ENCODE data around the gene PTH2R.
"Not testable (repeated sequence)": the region's sequence is repeated elsewhere in the genome, so short reads cannot be mapped to it uniquely, and the experiment has no call there.

PTH2R gene, protein sequence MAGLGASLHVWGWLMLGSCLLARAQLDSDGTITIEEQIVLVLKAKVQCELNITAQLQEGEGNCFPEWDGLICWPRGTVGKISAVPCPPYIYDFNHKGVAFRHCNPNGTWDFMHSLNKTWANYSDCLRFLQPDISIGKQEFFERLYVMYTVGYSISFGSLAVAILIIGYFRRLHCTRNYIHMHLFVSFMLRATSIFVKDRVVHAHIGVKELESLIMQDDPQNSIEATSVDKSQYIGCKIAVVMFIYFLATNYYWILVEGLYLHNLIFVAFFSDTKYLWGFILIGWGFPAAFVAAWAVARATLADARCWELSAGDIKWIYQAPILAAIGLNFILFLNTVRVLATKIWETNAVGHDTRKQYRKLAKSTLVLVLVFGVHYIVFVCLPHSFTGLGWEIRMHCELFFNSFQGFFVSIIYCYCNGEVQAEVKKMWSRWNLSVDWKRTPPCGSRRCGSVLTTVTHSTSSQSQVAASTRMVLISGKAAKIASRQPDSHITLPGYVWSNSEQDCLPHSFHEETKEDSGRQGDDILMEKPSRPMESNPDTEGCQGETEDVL

DNA sequence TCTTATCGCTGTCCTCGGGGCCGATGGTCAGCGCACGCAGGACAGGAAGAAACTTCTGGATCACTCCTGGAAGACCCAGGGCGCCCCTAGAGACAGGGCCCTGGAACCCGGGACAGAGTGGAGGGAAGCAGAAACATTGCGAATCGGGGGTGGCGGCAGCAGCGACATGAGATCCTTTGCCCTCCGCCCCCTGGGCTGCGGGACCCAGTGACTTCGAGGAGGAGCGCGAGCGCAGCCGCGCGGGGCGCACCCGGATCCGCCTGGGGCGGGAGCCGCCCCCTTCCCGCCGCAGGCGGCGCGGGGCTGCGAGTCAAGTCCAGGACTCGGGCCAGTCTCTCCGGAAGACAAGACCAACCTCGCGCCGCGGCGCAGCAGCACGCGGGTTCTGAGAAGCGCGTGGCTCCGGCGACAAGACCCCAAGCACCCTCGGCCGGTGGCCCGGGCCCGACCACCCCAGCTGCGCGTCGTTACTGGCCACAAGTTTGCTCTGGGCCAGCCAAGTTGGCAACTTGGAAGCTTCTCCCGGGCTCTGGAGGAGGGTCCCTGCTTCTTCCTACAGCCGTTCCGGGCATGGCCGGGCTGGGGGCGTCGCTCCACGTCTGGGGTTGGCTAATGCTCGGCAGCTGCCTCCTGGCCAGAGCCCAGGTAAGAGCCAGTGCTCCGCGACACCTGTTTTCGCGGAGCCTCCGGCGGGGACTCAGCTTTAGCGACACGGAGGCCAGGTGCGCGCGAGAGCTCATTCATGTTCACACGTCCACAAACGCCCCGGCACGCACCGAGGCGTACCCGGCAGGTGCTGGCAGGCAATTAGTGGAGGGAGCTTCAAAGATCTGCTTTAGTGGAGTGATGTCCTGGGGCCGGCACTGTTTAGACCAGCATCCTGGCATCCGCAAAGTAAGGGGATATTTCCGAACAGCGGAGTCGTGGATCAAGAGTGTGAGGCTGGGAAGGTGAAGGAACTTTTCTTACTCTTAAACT lies at the start of gene PTH2R:
Gene PTH2R, plus strand, starts transcription at position 319 of the 978 bp plus-strand sequence. Its CDS starts 252 bp downstream, at position 571.
- DNase-seq (ENCODE audit: low read depth in 2 of 2, low spot score in 1 of 2), result no peak

DNA sequence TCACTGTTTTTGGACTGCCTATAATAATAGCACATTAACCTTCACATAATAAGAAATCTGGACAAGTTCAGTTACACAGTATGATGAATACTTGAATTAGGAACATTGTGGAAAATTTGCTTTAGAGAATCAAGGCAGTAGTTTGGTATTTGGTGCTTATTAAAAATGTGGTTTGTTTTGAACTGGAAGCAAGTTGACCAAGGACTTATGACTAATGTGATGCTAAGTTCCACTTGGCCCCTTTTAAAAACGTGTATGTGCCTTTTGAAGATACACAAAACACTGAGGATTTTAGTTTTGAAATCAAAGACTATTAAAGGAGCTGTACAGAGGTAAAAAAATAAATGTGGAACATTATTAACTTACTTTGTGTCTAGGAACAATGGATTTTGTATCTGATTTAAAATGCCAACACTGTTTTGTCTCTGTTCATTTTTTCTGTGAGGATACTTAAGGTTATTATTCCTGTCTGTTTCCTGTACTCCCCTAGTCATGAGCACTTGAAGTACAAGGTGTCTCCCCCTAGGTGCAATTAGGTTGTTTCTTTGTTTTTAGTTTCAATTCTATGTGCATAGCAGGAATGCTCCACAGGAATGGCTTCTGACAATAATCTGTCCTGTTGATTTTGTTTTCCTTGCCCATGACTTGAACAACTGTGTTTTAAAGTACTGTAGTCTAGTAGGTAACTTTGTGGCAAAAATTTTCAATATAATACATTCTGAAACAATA lies 49.6 kb upstream of the PTH2R start:
- no peak for DNase-seq (ENCODE audit: low read depth in 2 of 2, low spot score in 1 of 2)

DNA sequence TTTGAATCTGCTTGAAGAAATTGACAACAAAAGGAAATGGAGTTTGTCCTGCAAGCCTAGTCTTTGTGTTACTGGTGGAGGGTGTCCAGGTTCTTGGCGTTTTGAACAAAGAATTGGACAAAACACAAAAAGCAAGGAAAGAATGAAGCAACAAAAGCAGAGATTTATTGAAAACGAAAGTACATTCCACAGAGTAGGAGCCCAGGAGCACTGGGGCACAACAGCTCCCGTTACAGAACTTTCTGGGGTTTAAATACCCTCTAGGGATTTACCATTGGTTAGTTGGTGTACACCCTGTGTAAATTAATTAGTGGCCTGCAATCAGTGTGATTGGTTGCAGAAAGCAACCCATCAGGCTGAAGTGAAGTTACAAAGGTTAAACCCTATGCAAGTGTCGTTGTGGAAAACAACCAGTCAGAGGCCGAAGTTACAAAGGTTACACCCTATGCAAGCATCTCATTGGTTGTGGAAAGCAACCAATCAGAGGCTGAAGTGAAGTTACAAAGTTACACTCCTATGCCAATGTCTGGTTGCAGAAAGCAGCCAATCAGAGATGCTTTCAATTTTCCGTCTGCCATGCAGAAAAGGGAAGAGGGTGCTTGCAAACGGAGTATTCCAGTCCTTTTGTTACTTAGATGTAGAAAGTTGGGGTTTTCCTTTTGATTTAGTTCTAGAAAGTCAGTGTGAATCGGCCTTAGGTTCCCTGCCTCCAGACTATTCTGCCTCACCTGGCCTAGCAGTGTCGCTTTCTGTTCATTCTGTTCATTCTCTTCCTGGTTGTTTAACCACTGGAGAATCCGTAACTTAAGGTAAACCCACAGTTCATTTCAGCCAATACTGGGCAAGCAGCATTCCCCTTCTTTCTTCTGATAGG lies 47.6 kb upstream of the PTH2R start:
- no peak for DNase-seq (ENCODE audit: low read depth in 2 of 2, low spot score in 1 of 2)

DNA sequence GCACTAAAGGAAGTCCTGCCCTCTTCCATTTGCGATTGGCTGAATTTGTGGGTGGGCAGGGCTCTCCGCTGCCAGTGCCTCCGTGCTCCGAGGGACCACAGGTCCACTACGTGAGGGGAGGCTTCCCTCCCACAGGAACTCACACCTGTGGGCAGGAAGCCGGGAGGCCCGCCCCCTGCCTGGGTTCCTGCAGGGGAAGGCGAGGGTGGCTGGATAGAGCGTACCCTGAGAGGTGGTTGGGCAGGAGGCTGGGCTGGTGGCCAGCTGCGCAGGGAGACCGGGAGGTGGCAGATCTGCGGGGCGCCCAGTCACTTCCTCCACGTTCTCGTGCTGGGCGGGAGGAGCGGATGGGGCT lies 47.0 kb upstream of the PTH2R start:
- DNase-seq (ENCODE audit: low read depth in 2 of 2, low spot score in 1 of 2), result no peak

DNA sequence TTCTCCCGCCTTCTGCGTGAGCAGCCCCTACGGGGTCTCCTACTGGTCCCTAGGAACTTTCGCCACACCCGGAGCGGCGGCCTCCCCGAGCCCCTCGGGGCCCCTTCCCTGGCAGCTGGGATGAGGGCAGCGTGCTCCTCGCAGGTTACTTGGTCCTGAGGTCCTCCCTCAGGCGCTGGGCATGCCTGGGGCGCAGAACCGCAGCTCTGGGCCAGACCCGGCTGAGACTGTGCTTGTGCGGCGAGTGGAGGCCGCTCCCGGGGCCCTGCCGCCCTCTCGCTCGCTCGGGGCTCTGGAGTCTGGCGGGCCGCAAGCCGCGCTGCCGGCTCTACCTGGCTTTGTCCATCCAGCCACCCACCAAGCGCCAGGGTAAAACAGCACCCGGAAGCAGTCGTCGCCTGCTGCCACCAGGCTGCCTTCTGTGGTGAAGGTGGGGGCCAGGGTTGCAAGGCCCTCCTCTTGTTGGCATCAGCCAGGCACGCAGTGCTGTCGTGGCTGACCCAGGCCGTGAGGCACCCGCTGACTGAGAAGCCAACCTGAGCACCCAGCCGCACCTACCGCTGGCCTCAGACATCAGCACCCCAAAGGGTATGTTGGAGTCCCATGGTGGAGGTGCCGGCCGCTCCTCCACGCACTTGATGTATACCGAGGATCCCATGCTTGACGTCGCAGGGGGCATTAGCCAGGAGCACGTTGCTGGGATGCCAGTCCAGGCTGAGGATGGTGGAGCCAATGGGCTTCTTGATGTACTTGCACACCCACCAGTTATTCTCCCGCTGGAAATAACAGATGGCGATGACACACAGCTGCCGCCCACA lies 46.1 kb upstream of the PTH2R start:
- DNase-seq (ENCODE audit: low read depth in 2 of 2, low spot score in 1 of 2), result no peak

DNA sequence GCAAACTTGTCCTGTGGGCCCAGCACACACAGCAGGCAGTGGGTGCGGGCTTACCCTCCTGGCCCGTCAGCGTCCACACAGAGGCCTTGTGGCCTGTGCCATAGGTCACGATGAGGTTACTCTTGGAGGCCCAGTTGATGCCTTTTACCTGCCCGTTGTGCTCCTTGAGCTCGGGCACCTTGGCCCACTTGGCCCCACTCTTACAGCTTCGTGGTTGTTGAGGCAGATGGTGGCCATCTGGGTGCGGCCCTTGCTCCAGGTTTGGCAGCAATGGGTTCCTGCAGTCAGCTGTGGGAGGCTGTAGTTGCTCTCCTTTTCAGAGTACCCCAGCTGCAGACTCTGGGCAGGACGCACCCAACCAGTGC lies 45.5 kb upstream of the PTH2R start:
- DNase-seq (ENCODE audit: low read depth in 2 of 2, low spot score in 1 of 2), result no peak

DNA sequence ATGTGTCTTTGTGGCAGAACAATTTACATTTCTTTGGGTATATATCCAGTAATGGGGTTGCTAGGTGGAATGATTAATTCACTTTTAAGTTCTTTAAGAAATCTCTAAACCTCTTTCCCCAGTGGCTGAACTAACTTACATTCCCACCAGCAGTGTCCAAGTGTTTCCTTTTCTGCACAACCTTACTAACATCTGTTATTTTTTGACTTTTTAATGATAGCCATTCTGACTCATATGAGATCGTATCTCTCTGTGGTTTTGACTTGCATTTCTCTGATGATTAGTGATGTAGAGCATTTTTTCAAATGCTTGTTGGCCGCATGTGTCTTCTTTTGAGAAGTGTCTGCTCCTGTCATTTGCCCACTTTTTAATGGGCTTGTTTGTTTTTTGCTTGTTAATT lies 43.1 kb upstream of the PTH2R start:
- no peak for DNase-seq (ENCODE audit: low read depth in 2 of 2, low spot score in 1 of 2)

DNA sequence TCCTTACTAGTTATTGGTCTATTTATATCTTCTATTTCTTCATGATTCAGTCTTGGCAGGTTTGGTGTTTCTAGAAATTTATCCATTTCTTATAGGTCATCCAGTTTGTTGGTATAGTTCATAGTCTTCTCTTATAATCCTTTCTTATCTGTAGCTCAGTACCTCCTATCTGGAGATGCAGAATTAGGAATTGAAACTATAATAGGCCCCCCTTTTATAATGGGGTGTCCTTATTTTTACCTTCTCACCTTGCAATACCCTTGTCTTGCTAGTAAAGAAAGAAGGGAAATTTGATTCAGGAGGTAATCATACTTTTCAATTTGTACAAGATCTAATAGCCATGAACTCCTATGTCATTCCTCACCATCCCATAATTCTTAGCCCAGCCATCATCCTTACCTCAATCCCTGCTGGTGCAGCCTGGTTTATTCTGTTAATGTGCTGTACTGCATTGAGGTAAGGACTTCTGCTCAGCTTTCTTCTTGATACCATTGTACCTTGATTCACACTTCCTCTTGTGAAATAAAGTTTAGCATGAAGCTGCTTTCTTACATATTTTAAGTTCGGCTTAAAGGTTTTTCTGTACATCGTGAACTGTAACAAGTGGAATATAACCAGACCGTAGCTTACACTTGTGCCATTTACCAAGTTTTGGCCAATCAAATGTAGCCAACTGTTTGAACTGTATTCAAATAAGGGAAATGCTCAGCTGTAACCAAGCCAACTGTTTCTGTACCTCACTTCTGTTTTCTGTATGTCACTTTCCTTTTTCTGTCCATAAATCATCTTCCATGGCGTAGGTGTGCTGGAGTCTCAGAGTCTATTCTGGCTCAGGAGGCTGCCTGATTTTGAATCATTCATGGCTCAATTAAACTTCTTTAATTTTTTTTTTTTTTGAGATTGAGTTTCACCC lies 40.1 kb upstream of the PTH2R start:
- no peak for DNase-seq (ENCODE audit: low read depth in 2 of 2, low spot score in 1 of 2)

DNA sequence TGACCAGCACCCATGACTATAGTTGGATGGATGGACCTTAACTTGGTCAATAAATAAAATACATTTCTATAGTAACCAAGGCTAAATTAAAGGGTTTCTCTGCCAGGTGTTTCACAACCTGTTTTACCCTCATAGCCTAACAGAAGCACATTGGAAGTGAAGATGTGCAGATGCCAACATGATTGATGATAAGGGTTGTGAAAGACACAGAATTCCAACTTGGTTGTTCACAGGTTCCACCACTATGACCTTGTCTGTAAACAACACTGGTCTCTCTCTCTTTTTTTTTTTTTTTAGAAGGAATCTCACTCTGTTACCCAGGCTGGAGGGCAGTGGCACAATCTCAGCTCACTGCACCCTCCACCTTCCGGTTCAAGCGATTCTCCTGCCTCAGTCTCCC lies 37.5 kb upstream of the PTH2R start:
- no peak for DNase-seq (ENCODE audit: low read depth in 2 of 2, low spot score in 1 of 2)

DNA sequence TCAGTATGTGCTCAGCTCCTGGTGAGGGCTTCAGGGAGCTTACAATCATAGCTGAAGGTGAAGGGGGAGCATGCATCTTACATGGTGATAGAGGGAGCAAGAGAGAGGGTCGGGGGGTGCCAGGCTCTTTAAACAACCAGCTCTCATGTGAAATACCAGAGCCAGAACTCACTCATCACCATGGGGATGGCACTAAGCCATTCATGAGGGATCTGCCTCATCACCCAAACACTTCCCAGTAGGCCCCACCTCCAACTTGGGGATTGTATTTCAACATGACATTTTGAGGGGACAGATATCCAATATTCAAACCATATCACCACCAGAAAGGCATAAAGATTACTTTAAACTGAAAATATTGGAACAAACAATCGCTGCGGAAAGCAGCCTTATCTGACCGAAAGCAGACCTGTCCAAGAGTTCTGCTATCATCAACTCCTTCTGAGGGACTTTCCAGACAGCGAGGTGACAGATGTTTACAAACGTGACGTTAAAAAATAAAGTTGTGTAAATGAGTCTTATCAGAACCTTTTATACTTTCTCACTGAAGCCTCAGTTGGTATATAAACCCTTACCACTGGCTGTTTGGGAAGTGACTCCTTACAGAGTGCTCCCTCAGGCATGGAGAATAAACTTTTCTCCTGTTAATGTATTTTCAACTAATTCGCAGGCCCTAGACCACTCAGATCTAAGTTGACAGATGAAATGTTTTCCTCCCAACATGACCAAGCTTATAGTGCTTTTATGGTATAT lies 35.5 kb upstream of the PTH2R start:
- no peak for DNase-seq (ENCODE audit: low read depth in 2 of 2, low spot score in 1 of 2)

DNA sequence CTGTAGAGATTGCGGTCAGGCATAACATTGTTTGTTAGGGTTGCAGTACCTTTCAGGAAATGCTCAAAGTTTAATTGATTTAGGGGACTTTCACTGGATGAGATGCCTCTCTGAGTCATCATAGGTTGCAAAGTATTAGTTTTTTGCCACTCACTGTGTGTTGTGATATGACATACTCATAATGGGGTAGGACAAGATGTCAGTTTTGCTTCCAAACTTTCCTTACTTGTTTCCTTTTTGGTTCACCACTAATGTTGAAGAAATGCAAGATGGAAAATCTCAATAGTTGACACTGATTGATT lies 35.0 kb upstream of the PTH2R start:
- DNase-seq (ENCODE audit: low read depth in 2 of 2, low spot score in 1 of 2), result no peak

DNA sequence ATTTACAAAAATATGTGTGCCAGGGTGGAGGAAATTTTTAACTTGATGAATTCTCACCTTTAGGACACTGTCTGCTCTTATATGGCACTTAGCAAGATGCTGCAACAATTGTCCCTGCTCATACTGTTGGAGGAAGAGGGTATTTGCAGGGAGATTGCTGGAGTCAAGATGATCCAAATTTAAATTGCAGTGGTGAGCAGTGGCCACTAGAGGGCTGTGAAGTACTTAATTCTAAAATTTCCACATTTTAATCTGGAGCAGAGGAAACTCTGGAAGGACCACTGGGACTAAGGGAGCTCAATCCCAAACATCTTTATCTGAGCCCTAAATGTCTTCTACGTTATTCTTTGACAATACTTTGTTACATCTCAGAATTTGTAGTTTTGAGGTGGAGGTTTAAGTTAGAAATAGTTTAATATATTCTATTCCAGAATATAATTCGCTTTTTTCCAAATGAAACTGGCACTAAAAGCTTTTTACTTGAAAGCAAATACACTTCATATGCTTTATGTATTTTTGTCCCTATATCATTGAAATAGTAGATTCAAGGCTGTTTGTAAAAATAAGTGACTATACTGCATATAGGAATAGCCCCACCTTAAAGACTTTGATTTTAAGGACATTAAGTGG lies 33.0 kb upstream of the PTH2R start:
- no peak for DNase-seq (ENCODE audit: low read depth in 2 of 2, low spot score in 1 of 2)

DNA sequence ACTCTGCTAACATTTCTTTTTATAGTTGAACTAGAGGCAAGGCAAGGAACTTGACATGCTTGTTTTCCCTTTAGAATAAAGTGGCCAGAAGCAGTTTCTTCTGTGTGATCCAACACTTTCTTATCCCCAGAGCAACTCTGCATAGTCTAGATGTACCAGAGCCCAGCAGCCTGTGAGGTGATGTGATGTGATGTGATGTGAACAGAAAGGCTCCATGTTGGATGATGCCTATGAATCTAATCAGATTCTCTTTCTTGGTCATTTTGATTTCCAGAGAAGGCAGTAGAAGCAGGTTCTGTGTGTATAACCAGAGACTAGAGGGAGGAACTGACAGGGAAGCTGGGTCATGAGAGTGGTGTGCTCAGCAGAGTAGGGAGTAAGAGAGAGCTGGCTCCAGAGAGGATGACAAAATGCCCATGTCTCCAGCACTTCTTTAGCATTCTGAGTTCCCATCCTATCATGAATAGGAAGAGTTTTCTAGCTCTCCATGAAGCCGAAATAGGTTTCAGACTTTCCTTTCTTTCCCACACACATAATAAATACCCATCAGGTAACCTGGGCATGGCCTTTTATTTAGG lies 31.0 kb upstream of the PTH2R start:
- DNase-seq (ENCODE audit: low read depth in 2 of 2, low spot score in 1 of 2), result no peak

DNA sequence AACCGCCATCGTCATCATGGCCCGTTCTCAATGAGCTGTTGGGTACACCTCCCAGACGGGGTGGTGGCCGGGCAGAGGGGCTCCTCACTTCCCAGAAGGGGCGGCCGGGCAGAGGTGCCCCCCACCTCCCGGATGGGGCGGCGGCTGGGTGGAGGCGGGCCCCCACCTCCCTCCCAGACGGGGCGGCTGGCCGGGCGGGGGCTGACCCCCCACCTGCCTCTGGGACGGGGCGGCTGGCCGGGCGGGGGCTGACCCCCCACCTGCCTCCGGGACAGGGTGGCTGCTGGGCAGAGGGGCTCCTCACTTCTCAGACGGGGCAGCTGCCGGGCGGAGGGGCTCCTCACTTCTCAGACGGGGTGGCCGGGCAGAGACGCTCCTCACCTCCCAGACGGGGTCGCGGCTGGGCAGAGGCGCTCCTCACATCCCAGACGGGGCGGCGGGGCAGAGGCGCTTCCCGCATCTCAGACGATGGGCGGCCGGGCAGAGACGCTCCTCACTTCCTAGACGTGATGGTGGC lies 29.2 kb upstream of the PTH2R start:
- not testable (repeated sequence) for DNase-seq (ENCODE audit: low read depth in 2 of 2, low spot score in 1 of 2)

DNA sequence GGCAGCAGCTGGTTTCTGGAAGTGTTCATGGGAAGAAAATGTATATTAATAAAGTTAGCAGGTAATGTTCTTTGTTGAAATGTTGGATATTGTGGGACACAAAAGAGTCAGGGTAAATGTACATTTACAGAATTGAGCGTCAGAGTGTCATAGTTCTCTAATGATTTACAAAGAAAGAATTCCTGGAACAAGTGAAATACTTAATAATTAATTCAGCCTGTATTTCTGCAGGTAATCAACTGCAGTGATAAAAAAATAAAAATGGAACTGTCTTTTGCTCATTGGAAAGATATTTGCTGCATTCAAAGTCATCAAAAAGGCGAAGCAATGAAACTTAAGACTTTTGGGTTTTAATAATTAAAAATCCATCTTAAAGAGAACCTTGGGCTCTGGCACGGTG lies 27.4 kb upstream of the PTH2R start:
- DNase-seq (ENCODE audit: low read depth in 2 of 2, low spot score in 1 of 2), result no peak

DNA sequence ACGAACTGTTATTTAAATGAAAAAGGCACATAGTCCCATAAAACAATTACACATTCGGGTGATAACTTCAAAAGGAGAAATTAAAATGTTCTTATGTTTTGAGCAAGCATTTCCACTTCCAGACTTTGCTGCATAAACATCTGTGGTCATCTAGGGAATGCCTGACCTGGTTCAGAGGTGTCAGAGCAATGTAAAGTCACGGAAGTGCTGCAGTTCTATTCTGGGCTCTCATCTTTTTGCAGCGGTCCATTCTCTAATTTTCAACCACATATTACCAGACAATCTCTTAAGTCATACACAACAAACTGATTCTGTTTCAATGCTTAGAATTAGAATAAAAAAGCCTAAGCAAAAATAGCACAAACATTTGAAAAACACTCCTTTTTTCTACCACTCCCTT lies 22.0 kb upstream of the PTH2R start:
- DNase-seq (ENCODE audit: low read depth in 2 of 2, low spot score in 1 of 2), result no peak

DNA sequence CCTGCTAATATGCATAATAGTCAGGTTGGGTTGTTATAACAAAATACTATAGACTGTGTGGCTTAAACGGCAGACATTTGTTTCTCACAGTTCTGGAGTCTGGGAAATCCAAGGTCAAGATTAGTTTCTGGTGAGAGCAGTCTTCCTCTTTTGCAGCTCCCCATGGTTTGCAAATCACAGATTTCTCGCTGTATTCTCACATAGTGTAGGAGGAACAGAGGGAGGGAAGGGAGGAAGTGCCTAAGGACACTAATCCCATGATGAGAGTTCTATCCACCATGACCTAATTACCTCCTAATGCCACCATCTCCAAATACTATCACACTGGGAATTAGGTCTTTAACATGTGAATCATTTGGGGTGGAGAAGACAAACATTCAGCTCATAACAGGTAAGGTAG lies 20.1 kb upstream of the PTH2R start:
- DNase-seq (ENCODE audit: low read depth in 2 of 2, low spot score in 1 of 2), result no peak
